ENCODE results near the gene DOCK3. TPM values are rescaled to one million over a fixed set of nuclear protein-coding genes. Genes with fewer than 3 reads are reported as not detected.
"Not testable (repeated sequence)": the region's sequence is repeated elsewhere in the genome, so short reads cannot be mapped to it uniquely, and the experiment has no call there.

The DOCK3 gene
- polyA plus RNA-seq, 4 donors: 1.1 to 1.6 (median 1.4) TPM

- DNase-seq (ENCODE audit: low read depth in 4 of 4, low spot score in 3 of 4): peak in 1 of 4 donors; percentile 5
These were observed 666.4 kb downstream of the DOCK3 start for GRCh38 chr3:51340989-51341636.

GRCh38 chr3:51343918-51344687 lies 669.4 kb downstream of the DOCK3 start:
- DNase-seq (ENCODE audit: low read depth in 4 of 4, low spot score in 3 of 4): no peak

- no peak for DNase-seq (ENCODE audit: low read depth in 4 of 4, low spot score in 3 of 4)
These were observed 676.0 kb downstream of the DOCK3 start for GRCh38 chr3:51350751-51351150.

DNA sequence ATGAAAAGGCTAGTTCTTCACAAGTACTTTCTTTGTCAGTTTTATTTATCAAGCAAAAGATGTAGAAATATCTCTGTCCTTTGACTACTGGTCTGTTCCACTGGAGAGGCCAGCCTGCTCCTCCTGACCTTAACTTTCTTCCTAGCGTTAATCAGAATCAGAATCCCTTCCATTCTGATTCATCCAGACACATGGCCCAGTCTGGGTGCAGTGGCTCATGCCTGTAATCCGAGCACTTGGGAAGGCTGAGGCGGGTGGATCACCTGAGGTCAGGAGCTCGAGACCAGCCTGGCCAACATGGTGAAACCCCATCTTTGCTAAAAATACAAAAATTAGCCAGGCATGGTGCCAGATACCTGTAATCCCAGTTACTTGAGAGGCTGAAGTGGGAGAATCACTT lies 678.4 kb downstream of the DOCK3 start:
- DNase-seq (ENCODE audit: low read depth in 4 of 4, low spot score in 3 of 4): no peak

DNA sequence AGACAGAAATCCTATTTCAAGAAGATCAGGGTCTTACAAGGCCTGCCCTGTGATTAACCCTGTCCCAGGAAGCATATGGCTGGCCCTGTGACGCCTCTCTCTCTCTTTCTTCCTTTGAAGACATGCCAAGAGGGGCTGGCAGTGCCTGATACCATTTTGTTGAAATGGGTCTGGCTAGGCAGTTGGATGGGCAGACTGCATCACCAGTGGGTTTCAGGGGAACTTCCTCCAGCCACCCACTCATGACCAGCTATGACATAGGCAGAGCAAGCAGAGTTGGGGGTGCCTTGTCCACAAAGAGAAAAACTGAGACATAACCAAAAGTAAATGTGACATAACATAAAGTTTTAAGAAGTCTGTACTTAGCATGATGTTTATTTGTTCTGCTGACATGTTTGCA lies 679.0 kb downstream of the DOCK3 start:
- DNase-seq (ENCODE audit: low read depth in 4 of 4, low spot score in 3 of 4): no peak

- no peak for DNase-seq (ENCODE audit: low read depth in 4 of 4, low spot score in 3 of 4)
These were observed 679.4 kb downstream of the DOCK3 start for GRCh38 chr3:51354172-51354571.

DNA sequence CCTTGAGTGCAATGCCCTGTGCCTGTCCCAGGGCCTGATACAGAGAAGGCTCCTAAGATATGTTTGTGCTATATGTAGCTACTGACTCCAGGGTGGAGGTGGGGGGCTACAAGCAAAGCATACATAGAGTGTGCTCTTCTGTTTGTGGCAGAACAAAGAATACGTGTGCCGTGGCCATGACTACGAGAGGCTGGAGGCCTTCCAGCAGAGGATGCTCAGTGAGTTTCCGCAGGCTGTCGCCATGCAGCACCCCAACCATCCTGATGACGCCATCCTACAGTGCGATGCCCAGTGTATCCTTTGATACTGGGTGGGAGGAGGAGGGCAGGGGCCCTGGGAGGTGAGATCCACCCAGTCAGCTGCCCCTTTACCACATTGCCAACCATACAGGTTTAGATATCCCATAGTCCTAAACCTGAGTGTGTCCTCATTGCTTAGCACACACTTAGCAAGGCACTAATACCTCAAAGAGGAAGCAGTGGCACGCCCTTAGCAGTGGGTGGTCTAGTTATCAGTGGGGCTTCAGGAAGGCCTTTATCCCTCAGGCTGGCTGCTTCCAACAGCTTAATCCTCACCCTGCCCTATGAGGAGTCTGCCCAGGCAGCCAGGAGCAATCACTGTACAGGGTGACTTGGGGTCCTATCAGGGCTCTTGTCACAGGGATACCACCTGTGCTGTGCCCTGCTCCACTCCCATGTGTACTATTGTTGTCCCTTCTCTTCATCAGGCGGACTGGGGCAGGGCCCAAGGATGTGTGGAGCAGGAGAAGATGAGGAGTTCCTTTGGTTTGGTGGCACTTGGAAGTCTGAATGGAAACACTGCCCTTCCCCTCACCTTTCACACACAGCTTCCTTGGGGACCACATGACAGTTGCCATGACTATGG lies 680.2 kb downstream of the DOCK3 start:
- DNase-seq (ENCODE audit: low read depth in 4 of 4, low spot score in 3 of 4): no peak

GRCh38 chr3:51355891-51356578 lies 681.3 kb downstream of the DOCK3 start:
- no peak for DNase-seq (ENCODE audit: low read depth in 4 of 4, low spot score in 3 of 4)

GRCh38 chr3:51357856-51358255 lies 683.1 kb downstream of the DOCK3 start:
- DNase-seq (ENCODE audit: low read depth in 4 of 4, low spot score in 3 of 4): no peak

DNA sequence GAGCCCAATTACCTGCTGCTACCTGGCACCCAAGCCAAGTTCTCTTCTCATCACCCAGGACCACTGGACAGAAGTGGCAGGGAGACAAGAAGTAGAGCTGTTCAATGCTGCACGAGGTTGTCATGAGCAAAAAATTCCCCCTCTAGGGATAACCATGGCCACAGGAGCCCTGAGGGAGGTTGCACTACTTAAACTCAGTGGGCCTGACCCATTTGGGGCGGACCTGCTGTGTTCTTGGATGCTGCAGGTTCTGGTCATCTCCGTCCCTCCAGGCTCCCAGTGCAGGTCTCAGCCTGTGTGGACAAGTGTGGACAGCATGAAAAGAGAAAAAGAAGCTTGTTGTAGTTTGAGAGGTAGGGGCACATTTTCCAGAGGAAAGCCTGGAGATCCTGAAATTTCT lies 684.3 kb downstream of the DOCK3 start:
- DNase-seq (ENCODE audit: low read depth in 4 of 4, low spot score in 3 of 4): no peak

DNA sequence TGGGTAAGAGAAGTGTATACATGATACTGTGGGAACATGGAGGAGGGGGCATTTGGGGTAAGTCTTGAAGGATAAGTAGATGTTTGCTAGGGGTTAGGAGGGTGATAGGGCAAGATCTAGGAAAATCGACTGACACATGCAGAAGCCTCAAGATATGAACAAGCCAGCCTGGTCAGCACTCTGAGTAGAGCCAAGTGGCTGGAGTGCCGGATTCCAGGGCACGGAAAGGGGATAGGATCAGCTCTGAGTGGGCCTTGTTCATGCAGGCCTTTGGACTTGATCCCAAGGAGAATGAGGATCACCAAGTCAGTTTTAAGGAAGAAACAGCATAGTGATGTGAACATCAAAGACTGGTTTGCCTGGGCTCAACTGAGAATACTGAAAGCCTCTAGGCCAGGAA lies 686.1 kb downstream of the DOCK3 start:
- no peak for DNase-seq (ENCODE audit: low read depth in 4 of 4, low spot score in 3 of 4)

DNA sequence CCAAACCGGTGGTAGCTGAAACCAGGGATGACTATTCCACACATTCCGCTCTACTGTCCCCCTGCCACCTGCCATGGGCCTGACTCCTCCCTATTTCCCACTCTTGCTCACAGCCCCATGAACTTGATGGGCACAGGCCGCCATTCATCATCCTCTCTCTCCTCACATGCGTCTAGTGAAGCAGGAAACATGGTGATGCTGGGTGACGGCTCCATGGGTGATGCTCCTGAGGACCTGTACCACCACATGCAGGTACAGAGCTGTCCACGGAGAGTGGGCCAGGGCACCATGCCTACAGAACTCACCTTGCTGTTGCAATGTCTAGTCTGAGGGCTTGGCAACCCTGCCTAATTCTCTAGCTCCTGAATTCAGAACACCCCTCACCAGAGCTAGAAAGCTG lies 687.0 kb downstream of the DOCK3 start:
- no peak for DNase-seq (ENCODE audit: low read depth in 4 of 4, low spot score in 3 of 4)

DNA sequence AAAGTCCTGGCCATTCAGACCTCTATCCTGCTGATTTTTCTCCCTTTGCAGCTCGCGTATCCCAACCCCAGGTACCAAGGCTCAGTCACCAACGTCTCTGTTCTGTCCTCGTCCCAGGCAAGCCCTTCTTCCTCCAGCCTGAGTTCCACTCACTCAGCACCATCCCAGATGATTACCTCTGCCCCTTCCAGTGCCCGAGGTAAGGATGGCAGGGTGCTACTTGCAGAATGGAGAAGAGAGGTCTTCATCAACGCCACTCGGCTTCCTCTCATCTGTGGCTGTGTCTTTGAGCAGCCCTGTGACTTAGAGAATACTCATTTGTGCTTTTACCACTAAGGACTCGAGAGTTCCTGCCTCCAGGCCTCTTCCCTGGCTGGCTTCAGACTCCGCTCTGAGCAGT lies 687.7 kb downstream of the DOCK3 start:
- DNase-seq (ENCODE audit: low read depth in 4 of 4, low spot score in 3 of 4): no peak

GRCh38 chr3:51368276-51368675 lies 693.5 kb downstream of the DOCK3 start:
- DNase-seq (ENCODE audit: low read depth in 4 of 4, low spot score in 3 of 4): not testable (repeated sequence)

DNA sequence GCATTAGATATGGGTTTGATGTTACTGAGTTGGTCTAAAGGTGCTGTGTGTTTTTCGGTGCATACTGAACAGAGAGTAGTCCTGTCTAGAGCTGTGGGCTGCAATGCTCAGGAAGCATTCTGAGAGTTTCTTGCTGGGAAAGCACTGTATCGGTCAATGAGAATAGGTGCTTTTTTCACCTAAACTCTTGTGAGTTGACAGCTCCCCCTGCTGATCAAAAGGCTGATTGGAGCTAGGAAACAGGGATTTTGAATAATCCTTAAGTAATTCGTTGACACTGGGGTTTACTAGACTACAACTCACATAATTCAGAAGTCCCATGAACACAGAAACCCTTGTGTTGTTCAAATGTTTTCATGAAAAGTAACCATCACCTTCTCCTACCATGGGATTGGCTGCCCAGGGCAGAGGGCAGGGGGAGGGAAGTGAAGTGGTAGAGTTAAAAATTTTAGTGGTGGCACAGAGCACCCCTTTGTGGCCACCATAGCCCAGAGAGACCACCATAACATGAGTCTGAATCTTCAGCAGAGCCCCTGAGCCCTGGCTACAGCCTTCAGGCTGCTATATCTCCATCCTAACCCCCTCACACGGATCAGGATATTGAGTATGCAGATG lies 697.3 kb downstream of the DOCK3 start:
- peak in 3 of 4 donors; percentile 57 to 60 (median 58) for DNase-seq (ENCODE audit: low read depth in 4 of 4, low spot score in 3 of 4)

- no peak for DNase-seq (ENCODE audit: low read depth in 4 of 4, low spot score in 3 of 4)
These were observed 699.1 kb downstream of the DOCK3 start for GRCh38 chr3:51373658-51374421.

DNA sequence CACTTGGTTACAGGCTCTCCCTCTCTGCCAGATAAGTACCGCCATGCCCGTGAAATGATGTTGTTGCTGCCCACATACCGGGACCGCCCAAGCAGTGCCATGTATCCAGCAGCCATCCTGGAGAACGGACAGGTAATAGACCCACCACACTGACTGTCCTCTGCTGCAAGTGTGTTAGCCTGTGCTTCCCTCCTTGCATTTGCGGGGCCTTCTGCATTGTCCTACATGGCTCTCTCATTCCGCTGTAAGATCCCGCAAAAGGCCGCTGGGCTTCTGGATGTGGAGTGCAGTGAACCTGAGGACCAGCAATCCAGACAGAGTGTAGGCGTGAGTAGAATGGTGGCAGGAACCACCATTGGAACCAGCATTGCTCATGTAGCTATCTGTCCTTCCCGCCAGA lies 699.7 kb downstream of the DOCK3 start:
- DNase-seq (ENCODE audit: low read depth in 4 of 4, low spot score in 3 of 4): no peak

DNA sequence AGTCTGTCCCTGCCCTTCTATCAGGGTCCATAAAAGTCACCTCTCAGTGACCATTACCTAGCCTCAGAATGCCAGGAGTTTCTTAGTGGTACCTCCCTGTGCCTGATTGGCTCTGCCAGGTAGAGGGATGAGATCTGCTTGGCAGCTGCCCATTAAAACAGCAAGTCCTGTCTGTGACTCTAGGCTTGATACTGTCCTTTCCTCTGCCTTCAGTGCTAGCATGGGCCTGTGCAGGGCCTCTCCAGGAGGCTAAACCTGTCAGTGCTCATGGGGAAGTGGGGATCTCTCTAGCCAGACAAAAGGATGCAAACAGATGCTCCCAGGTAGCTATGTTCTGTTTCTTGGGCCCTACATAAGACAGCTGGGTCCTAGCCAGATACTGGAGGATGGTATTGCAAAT lies 700.4 kb downstream of the DOCK3 start:
- no peak for DNase-seq (ENCODE audit: low read depth in 4 of 4, low spot score in 3 of 4)

- no peak for DNase-seq (ENCODE audit: low read depth in 4 of 4, low spot score in 3 of 4)
These were observed 700.8 kb downstream of the DOCK3 start for GRCh38 chr3:51375571-51375970.

DNA sequence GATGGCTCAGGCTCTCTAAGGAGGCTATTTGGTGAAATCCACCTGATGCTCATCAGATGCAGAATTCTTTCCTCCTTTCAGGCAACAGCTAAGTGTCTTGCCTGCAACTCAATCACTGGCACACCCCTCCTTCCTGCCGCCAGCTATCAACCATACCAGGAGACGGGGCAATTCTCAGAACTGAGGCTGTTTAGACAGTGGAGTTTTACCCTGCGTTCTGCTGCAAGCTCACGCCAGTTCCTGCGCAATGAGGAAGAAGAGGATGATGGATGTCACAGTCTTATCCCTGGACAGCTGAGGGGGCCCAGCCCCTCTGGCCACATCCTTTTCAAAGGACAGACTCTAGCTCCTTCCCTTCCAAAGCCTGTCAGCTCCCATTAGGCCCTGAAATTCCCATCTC lies 703.3 kb downstream of the DOCK3 start:
- DNase-seq (ENCODE audit: low read depth in 4 of 4, low spot score in 3 of 4): no peak
